Osteoblast (primary cell): ENCODE data around the gene DZIP1L. TPM values are rescaled to one million over a fixed set of nuclear protein-coding genes. Genes with fewer than 3 reads are reported as not detected.

Experiments
- DNase-seq: peaks from one replicate; pipeline ENCODE4 v3.0.0; 2011; ENCODE audit warnings: low spot score, mixed read lengths; ENCODE audit not compliant: insufficient read length; ENCODE audit errors: missing footprints
- H2AFZ ChIP-seq: 2 replicates; pipeline ENCODE4 v1.6.0; 2011; ENCODE audit warnings: mild to moderate bottlenecking, low read length
- H3K27ac ChIP-seq: 2 replicates; pipeline ENCODE4 v1.5.1; 2011; ENCODE audit warnings: mild to moderate bottlenecking, low read depth, low read length, moderate library complexity
- H3K27me3 ChIP-seq: 2 replicates; pipeline ENCODE4 v1.6.0; 2012; ENCODE audit warnings: mild to moderate bottlenecking, control low read depth, inconsistent platforms, low read length, moderate library complexity; ENCODE audit not compliant: insufficient read depth
- H3K36me3 ChIP-seq: 2 replicates; pipeline ENCODE4 v1.5.1; 2011; ENCODE audit warnings: mild to moderate bottlenecking, low read length, control low read depth, moderate library complexity; ENCODE audit not compliant: insufficient read depth
- H3K4me1 ChIP-seq: 2 replicates; pipeline ENCODE4 v1.5.1; 2011; ENCODE audit warnings: mild to moderate bottlenecking, low read length, control low read depth, moderate library complexity; ENCODE audit not compliant: insufficient read depth
- H3K4me2 ChIP-seq: 2 replicates; pipeline ENCODE4 v1.6.0; 2011; ENCODE audit warnings: mild to moderate bottlenecking, low read length; ENCODE audit not compliant: insufficient read depth
- H3K4me3 ChIP-seq: fragments of 200-600 bp; sonication (generic); 3 replicates; pipeline ENCODE4 v1.5.1; 2012; ENCODE audit warnings: mild to moderate bottlenecking, low read length, inconsistent platforms; ENCODE audit not compliant: insufficient read depth
- H3K79me2 ChIP-seq: 2 replicates; pipeline ENCODE4 v1.6.0; 2012; ENCODE audit warnings: mild to moderate bottlenecking, low read length, control low read depth, inconsistent platforms; ENCODE audit not compliant: insufficient read depth
- H3K9me3 ChIP-seq: 2 replicates; pipeline ENCODE4 v1.5.1; 2011; ENCODE audit warnings: low read depth, low read length, control low read depth
- H4K20me1 ChIP-seq: 2 replicates; pipeline ENCODE4 v1.6.0; 2012; ENCODE audit warnings: mild to moderate bottlenecking, low read length, control low read depth; ENCODE audit not compliant: insufficient read depth
- CTCF ChIP-seq: IDR thresholded peaks from 2 replicates; pipeline ENCODE4 v1.5.1; 2011; ENCODE audit warnings: mild to moderate bottlenecking, low read depth, low read length, moderate library complexity; ENCODE audit errors: extremely low read depth
- total RNA-seq: library from RNA; depleted of rRNA; stranded (reverse); fragments of >200 nt; gene quantifications from 2 replicates; pipeline ENCODE4 v1.2.3, GENCODE V29; 2012

DZIP1L gene
- total RNA-seq, 1 donor, result 42.3 TPM

DNA sequence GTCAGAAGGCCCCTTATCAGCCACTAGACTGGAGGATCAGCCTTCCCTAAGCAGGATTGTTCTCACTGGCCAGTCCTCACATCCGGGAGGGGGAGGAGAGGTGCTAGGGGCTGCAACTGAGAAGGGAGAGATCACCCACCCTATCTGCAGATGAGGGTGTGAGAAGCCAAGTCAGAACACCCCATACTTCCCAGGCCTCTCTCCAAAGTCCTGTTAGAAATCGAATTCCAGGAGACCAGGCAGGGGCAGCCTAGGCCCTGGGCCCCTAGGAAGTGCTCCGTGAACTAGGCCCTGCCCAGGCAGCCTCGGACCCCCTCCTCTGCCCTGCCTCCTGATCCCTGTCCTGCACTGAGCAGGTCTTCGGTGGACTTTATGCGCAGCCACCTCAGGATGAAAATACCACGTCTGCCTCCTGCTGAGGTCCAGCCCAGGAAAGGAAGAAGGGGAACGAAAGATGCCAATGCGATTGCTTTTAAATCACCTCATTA, 933 bp downstream of the DZIP1L start:
- no peak for DNase-seq
- peak overlapping the region; percentile 89 for H3K27ac ChIP-seq
- peak overlapping the region; percentile 86 for H3K4me2 ChIP-seq
- H3K4me1 ChIP-seq, result peaks cover 23% of the 10 kb centered on the region
- peaks cover 10% of the 10 kb centered on the region for H3K36me3 ChIP-seq
- peak overlapping the region; percentile 88 for H3K4me3 ChIP-seq
- no peaks in the 10 kb centered on the region for H3K9me3 ChIP-seq
- peaks cover 50% of the 10 kb centered on the region for H3K79me2 ChIP-seq
- peaks cover 11% of the 10 kb centered on the region for H4K20me1 ChIP-seq
- no peak for TF ChIP-seq CTCF
- H3K27me3 ChIP-seq, result no peaks in the 10 kb centered on the region
- H2AFZ ChIP-seq, result peak overlapping the region; percentile 86

GRCh38 chr3:138113326-138113725, 2.1 kb downstream of the DZIP1L start:
- Histone ChIP-seq H3K9me3 (no peaks in the 10 kb centered on the region), H3K79me2 (peaks cover 61% of the 10 kb centered on the region), H3K4me3 (no peak overlapping the region), H3K27ac (peak overlapping the region; percentile 39), H3K4me2 (peak overlapping the region; percentile 86), H2AFZ (no peak overlapping the region), H3K27me3 (no peaks in the 10 kb centered on the region), H4K20me1 (peaks cover 14% of the 10 kb centered on the region), H3K4me1 (peaks cover 20% of the 10 kb centered on the region), H3K36me3 (peaks cover 10% of the 10 kb centered on the region)
- no peak for DNase-seq
- TF ChIP-seq CTCF, result no peak

- H3K27ac ChIP-seq, result no peak overlapping the region
- no peak for DNase-seq
- peaks cover 20% of the 10 kb centered on the region for H3K4me1 ChIP-seq
- no peak for TF ChIP-seq CTCF
- H3K79me2 ChIP-seq, result peaks cover 71% of the 10 kb centered on the region
- H2AFZ ChIP-seq, result no peak overlapping the region
- no peak overlapping the region for H3K4me2 ChIP-seq
- H3K4me3 ChIP-seq, result no peak overlapping the region
- peaks cover 14% of the 10 kb centered on the region for H4K20me1 ChIP-seq
- H3K36me3 ChIP-seq, result peaks cover 10% of the 10 kb centered on the region
- no peaks in the 10 kb centered on the region for H3K9me3 ChIP-seq
- no peaks in the 10 kb centered on the region for H3K27me3 ChIP-seq
These were observed 3.0 kb downstream of the DZIP1L start for GRCh38 chr3:138112362-138112761.

GRCh38 chr3:138105598-138105997, 9.8 kb downstream of the DZIP1L start:
- Histone ChIP-seq H3K79me2 (peaks cover 55% of the 10 kb centered on the region), H3K27me3 (no peaks in the 10 kb centered on the region), H3K4me2 (no peak overlapping the region), H2AFZ (no peak overlapping the region), H3K4me3 (no peak overlapping the region), H3K9me3 (no peaks in the 10 kb centered on the region), H3K27ac (no peak overlapping the region), H4K20me1 (peaks cover 13% of the 10 kb centered on the region), H3K4me1 (no peaks in the 10 kb centered on the region), H3K36me3 (peaks cover 18% of the 10 kb centered on the region)
- no peak for TF ChIP-seq CTCF
- no peak for DNase-seq
